ENCODE results near the gene HTR2C.

GRCh38 chrX:114924423-114924822, 340.5 kb downstream of the HTR2C start:
- TF ChIP-seq CTCF (IDR thresholded peaks at IDR 0.05) (no peak), POLR2A (IDR thresholded peaks at IDR 0.05) (no peak)

All from vagina (tissue), 2 donors.